ENCODE results near the gene SETDB2. TPM values are rescaled to one million over a fixed set of nuclear protein-coding genes. Genes with fewer than 3 reads are reported as not detected.

SETDB2 gene, protein sequence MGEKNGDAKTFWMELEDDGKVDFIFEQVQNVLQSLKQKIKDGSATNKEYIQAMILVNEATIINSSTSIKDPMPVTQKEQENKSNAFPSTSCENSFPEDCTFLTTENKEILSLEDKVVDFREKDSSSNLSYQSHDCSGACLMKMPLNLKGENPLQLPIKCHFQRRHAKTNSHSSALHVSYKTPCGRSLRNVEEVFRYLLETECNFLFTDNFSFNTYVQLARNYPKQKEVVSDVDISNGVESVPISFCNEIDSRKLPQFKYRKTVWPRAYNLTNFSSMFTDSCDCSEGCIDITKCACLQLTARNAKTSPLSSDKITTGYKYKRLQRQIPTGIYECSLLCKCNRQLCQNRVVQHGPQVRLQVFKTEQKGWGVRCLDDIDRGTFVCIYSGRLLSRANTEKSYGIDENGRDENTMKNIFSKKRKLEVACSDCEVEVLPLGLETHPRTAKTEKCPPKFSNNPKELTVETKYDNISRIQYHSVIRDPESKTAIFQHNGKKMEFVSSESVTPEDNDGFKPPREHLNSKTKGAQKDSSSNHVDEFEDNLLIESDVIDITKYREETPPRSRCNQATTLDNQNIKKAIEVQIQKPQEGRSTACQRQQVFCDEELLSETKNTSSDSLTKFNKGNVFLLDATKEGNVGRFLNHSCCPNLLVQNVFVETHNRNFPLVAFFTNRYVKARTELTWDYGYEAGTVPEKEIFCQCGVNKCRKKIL
- 7.9 and 13.0 TPM in 2 replicates for total RNA-seq

GRCh38 chr13:49443704-49444523 is at the start of gene SETDB2, which contains the start of gene CAB39L:
SETDB2 (plus strand) TSS chr13:49444274; CDS start chr13:49451894, 7,620 bp downstream.
CAB39L (minus strand) TSS chr13:49444064; CDS start chr13:49382910, 61,154 bp downstream.

GRCh38 chr13:49495783-49496762 is 52.0 kb downstream of the SETDB2 start, which contains the start of gene PHF11:
PHF11 (plus strand) TSS chr13:49495953; CDS start chr13:49496002, 49 bp downstream.

Other genes starting within 250 kb of the SETDB2 start
- gene MLNR, start 223.9 kb upstream of the SETDB2 start, total RNA-seq: not detected in 2 replicates
- 5.5 and 8.2 TPM in 2 replicates for gene CDADC1, start 196.3 kb upstream of the SETDB2 start, total RNA-seq
- gene CAB39L, start 210 bp upstream of the SETDB2 start, total RNA-seq: 8.2 and 11.3 TPM in 2 replicates
- 9.6 and 13.7 TPM in 2 replicates for gene PHF11, start 51.7 kb downstream of the SETDB2 start, total RNA-seq
- gene RCBTB1, start 141.3 kb downstream of the SETDB2 start, total RNA-seq: 24.6 and 44.7 TPM in 2 replicates
- under 0.01 TPM in 1 of 2 replicates, not detected in the other for gene ARL11, start 184.2 kb downstream of the SETDB2 start, total RNA-seq
- 66.1 and 81.3 TPM in 2 replicates for gene EBPL, start 247.2 kb downstream of the SETDB2 start, total RNA-seq

All from nasal cavity respiratory epithelium epithelial cell of viscerocranial mucosa (primary cell).